ENCODE results near the gene CEP72. TPM values are rescaled to one million over a fixed set of nuclear protein-coding genes. Genes with fewer than 3 reads are reported as not detected.

Gene CEP72
- total and polyA plus RNA-seq, 2 of the 13 experiments (the other 11 are each of a cell fraction or from before 2014, with no cell fraction given) = 3.4 to 9.4 TPM

- 90% methylated on average over 20 of the region's 20 CpGs for WGBS (ENCODE audit: low lambda C conversion rate)
- Histone ChIP-seq H3K27me3 (ENCODE audit: control insufficient read depth in 1 of 2, insufficient read depth in 2 of 2, low read length in 2 of 2) (no peaks in the 10 kb centered on the region), H3K27ac (ENCODE audit: extremely low read length, insufficient read depth, low read length) (no peak overlapping the region), H3K9me3 (ENCODE audit: low read length) (no peaks in the 10 kb centered on the region), H4K20me1 (ENCODE audit: insufficient read depth, low read length) (no peaks in the 10 kb centered on the region), H3K4me3 (replicated peaks in 1 of 3; ENCODE audit: insufficient read depth in 1 of 3, low read depth in 2 of 3, low read length in 3 of 3) (no peak overlapping the region), H3K4me2 (ENCODE audit: low read depth, low read length) (no peak overlapping the region), H3K36me3 (replicated peaks in 1 of 2; ENCODE audit: control insufficient read depth in 1 of 2, insufficient read depth in 2 of 2, low read length in 2 of 2) (peaks cover 22 to 67% of the 10 kb centered on the region in 2 experiments), H3K79me2 (ENCODE audit: insufficient read depth, low read length) (no peaks in the 10 kb centered on the region), H3K4me1 (ENCODE audit: insufficient read depth, low read length) (no peaks in the 10 kb centered on the region), H3K9ac (ENCODE audit: insufficient read depth, low read depth, low read length) (no peak overlapping the region), H2AFZ (ENCODE audit: low read length) (no peak overlapping the region)
- ChIA-PET CTCF (ENCODE audit: low intra/inter-chr PET ratio, low total read pairs) (no interaction called here), POLR2A (no interaction called here)
- FAIRE-seq (no peak), DNase-seq (ENCODE audit: low spot score) (no peak), ATAC-seq (no peak)
- in situ Hi-C loops (cut with HindIII; ENCODE audit: extremely low pct_ligation_motif_present, low pct_unique_long_range_greater_than_20kb) = no loop called here
- BruUV-seq (replicated peaks) = no TSS peak
- intact Hi-C loops (cut with micrococcal nuclease; ENCODE audit: unreplicated experiment) = no loop called here
- no peak for TF ChIP-seq MTF2 (CRISPR knock-in tag; IDR thresholded peaks at IDR 0.05; ENCODE audit: borderline replicate concordance)
- TF ChIP-seq GTF3A (CRISPR knock-in tag; conservative IDR thresholded peaks at IDR 0.05) = no peak
- no peak for TF ChIP-seq SIX1 (CRISPR knock-in tag; IDR thresholded peaks at IDR 0.05; ENCODE audit: borderline replicate concordance)
- no peak for TF ChIP-seq ZNF672 (CRISPR knock-in tag; IDR thresholded peaks at IDR 0.05)
- TF ChIP-seq ZC3H13 (CRISPR knock-in tag; IDR thresholded peaks at IDR 0.05) = no peak
- TF ChIP-seq ZNF790 (CRISPR knock-in tag; IDR thresholded peaks at IDR 0.05; ENCODE audit: borderline replicate concordance) = no peak
- TF ChIP-seq ZFX (CRISPR knock-in tag; IDR thresholded peaks at IDR 0.05; ENCODE audit: low read depth) = no peak
- no peak for TF ChIP-seq YEATS2 (CRISPR knock-in tag; IDR thresholded peaks at IDR 0.05; ENCODE audit: borderline replicate concordance)
- TF ChIP-seq RARA (CRISPR knock-in tag; IDR thresholded peaks at IDR 0.05) = no peak
- TF ChIP-seq POLR2G (IDR thresholded peaks at IDR 0.05; ENCODE audit: low read depth, low read length) = no peak
- no peak for TF ChIP-seq ATRX (CRISPR knock-in tag; IDR thresholded peaks at IDR 0.05; ENCODE audit: borderline replicate concordance)
- no peak for TF ChIP-seq ZHX2 (IDR thresholded peaks at IDR 0.05; ENCODE audit: low read depth)
- no peak for TF ChIP-seq ZHX2 (CRISPR knock-in tag; IDR thresholded peaks at IDR 0.05; ENCODE audit: borderline replicate concordance)
- no peak for TF ChIP-seq IKZF4 (CRISPR knock-in tag; IDR thresholded peaks at IDR 0.05; ENCODE audit: borderline replicate concordance, low read depth, not compliant biosample characterization)
- TF ChIP-seq ZNF3 (CRISPR knock-in tag; IDR thresholded peaks at IDR 0.05) = no peak
- TF ChIP-seq ELK4 (CRISPR knock-in tag; IDR thresholded peaks at IDR 0.05; ENCODE audit: borderline replicate concordance) = no peak
- TF ChIP-seq HOXA9 (CRISPR knock-in tag; IDR thresholded peaks at IDR 0.05; ENCODE audit: borderline replicate concordance) = no peak
These were observed 24.8 kb downstream of the CEP72 start for GRCh38 chr5:636951-637350.

Data from HepG2 (cell line).